ENCODE data around the gene DYRK1A.

Gene DYRK1A

GRCh38 chr21:37364722-37365121, 1.9 kb upstream of the DYRK1A start:
- Histone ChIP-seq H3K4me3 (ENCODE audit: control insufficient read depth in 1 of 7, extremely low read depth in 1 of 7, insufficient read depth in 4 of 7, low read depth in 2 of 7, low read length in 6 of 7) (peak overlapping the region in 6 of 7 experiments; percentile 78 to 95 (median 90)), H3K9me3 (ENCODE audit: control extremely low read depth in 1 of 5, control insufficient read depth in 4 of 5, insufficient read depth in 2 of 5, low read depth in 1 of 5, low read length in 4 of 5) (no peaks in the 10 kb centered on the region), H3K27ac (ENCODE audit: insufficient read depth in 1 of 2, low read depth in 1 of 2, low read length in 2 of 2, poor library complexity in 1 of 2, severe bottlenecking in 2 of 2) (peak overlapping the region; percentile 90 to 96), H3K27me3 (replicated peaks in 2 of 5; ENCODE audit: control insufficient read depth in 4 of 5, insufficient read depth in 5 of 5, low read length in 4 of 5) (no peaks in the 10 kb centered on the region), H3K4me1 (ENCODE audit: control extremely low read depth in 1 of 4, control insufficient read depth in 4 of 4, insufficient read depth in 4 of 4, low read length in 3 of 4) (peaks cover 24 to 49% (median 42%) of the 10 kb centered on the region in 4 experiments), H3K36me3 (ENCODE audit: control insufficient read depth in 4 of 4, insufficient read depth in 4 of 4, low read length in 3 of 4) (peaks cover 0 to 3% (median 0%) of the 10 kb centered on the region in 4 experiments)
- ChIA-PET POLR2A (interaction anchor here (0.9 to 3.4 kb wide), 5 partner anchors 8 to 144 kb away, joined by 3 to 23 read pairs (median 3); partner anchors contain the start of gene VPS26C), CTCF (interaction anchor here (0.6 to 2.7 kb wide), 14 partner anchors 9 to 307 kb away, joined by 3 to 14 read pairs (median 4); partner anchors contain the start of gene VPS26C)
- 0% methylated on average over 6 of the region's 7 CpGs for WGBS (ENCODE audit: insufficient coverage)
- DNase-seq, result peak; percentile 62 to 81 (median 72)

GRCh38 chr21:37365517-37366481, 774 bp upstream of the DYRK1A start:
- H3K27ac ChIP-seq (ENCODE audit: insufficient read depth in 1 of 2, low read depth in 1 of 2, low read length in 2 of 2, poor library complexity in 1 of 2, severe bottlenecking in 2 of 2), result peak overlapping the region; percentile 90 to 99
- peak overlapping the region; percentile 70 to 95 (median 91) for H3K4me3 ChIP-seq (ENCODE audit: control insufficient read depth in 1 of 7, extremely low read depth in 1 of 7, insufficient read depth in 4 of 7, low read depth in 2 of 7, low read length in 6 of 7)
- ChIA-PET POLR2A (interaction anchor here (0.5 to 3.4 kb wide), 10 partner anchors 9 to 136 kb away, joined by 3 to 23 read pairs (median 3); partner anchors contain the start of gene VPS26C), CTCF (interaction anchor here (0.9 to 2.7 kb wide), 9 partner anchors 8 to 140 kb away, joined by 3 to 14 read pairs (median 5); partner anchors contain the start of gene VPS26C)
- peaks cover 30 to 52% (median 41%) of the 10 kb centered on the region in 4 experiments for H3K4me1 ChIP-seq (ENCODE audit: control extremely low read depth in 1 of 4, control insufficient read depth in 4 of 4, insufficient read depth in 4 of 4, low read length in 3 of 4)
- H3K9me3 ChIP-seq (ENCODE audit: control extremely low read depth in 1 of 5, control insufficient read depth in 4 of 5, insufficient read depth in 2 of 5, low read depth in 1 of 5, low read length in 4 of 5), result no peaks in the 10 kb centered on the region
- H3K36me3 ChIP-seq (ENCODE audit: control insufficient read depth in 4 of 4, insufficient read depth in 4 of 4, low read length in 3 of 4), result peaks cover 0 to 3% (median 0%) of the 10 kb centered on the region in 4 experiments
- peak; percentile 40 to 74 (median 70) for DNase-seq
- WGBS (ENCODE audit: insufficient coverage), result under 1% methylated on average over 47 of the region's 106 CpGs
- no peaks in the 10 kb centered on the region for H3K27me3 ChIP-seq (replicated peaks in 2 of 5; ENCODE audit: control insufficient read depth in 4 of 5, insufficient read depth in 5 of 5, low read length in 4 of 5)

- CTCF ChIA-PET, result no interaction called here
- 0% methylated on average over 52 of the region's 61 CpGs for WGBS (ENCODE audit: insufficient coverage)
- H3K27me3 ChIP-seq (replicated peaks in 2 of 5; ENCODE audit: control insufficient read depth in 4 of 5, insufficient read depth in 5 of 5, low read length in 4 of 5), result no peaks in the 10 kb centered on the region
- peaks cover 0 to 3% (median 0%) of the 10 kb centered on the region in 4 experiments for H3K36me3 ChIP-seq (ENCODE audit: control insufficient read depth in 4 of 4, insufficient read depth in 4 of 4, low read length in 3 of 4)
- POLR2A ChIA-PET, result no interaction called here
- H3K9me3 ChIP-seq (ENCODE audit: control extremely low read depth in 1 of 5, control insufficient read depth in 4 of 5, insufficient read depth in 2 of 5, low read depth in 1 of 5, low read length in 4 of 5), result no peaks in the 10 kb centered on the region
- no peak for DNase-seq
- H3K4me3 ChIP-seq (ENCODE audit: control insufficient read depth in 1 of 7, extremely low read depth in 1 of 7, insufficient read depth in 4 of 7, low read depth in 2 of 7, low read length in 6 of 7), result peak overlapping the region; percentile 91 to 100 (median 93)
- peaks cover 36 to 57% (median 48%) of the 10 kb centered on the region in 4 experiments for H3K4me1 ChIP-seq (ENCODE audit: control extremely low read depth in 1 of 4, control insufficient read depth in 4 of 4, insufficient read depth in 4 of 4, low read length in 3 of 4)
- peak overlapping the region; percentile 96 to 99 for H3K27ac ChIP-seq (ENCODE audit: insufficient read depth in 1 of 2, low read depth in 1 of 2, low read length in 2 of 2, poor library complexity in 1 of 2, severe bottlenecking in 2 of 2)
Measured at GRCh38 chr21:37367336-37367702, 746 bp downstream of the DYRK1A start.

GRCh38 chr21:37367703-37368540, 1.3 kb downstream of the DYRK1A start:
- CTCF ChIA-PET, result interaction anchor here (1.0 to 1.6 kb wide), 2 partner anchors 9 to 44 kb away, joined by 3 read pairs; no protein-coding TSS in a partner anchor
- peaks cover 40 to 62% (median 52%) of the 10 kb centered on the region in 4 experiments for H3K4me1 ChIP-seq (ENCODE audit: control extremely low read depth in 1 of 4, control insufficient read depth in 4 of 4, insufficient read depth in 4 of 4, low read length in 3 of 4)
- POLR2A ChIA-PET, result no interaction called here

GRCh38 chr21:37368541-37369279, 2.1 kb downstream of the DYRK1A start:
- ChIA-PET CTCF (interaction anchor here (1.0 to 1.6 kb wide), 6 partner anchors 9 to 87 kb away, joined by 3 read pairs; no protein-coding TSS in a partner anchor), POLR2A (interaction anchor here (0.5 to 0.6 kb wide), 2 partner anchors 9 to 83 kb away, joined by 3 to 4 read pairs; no protein-coding TSS in a partner anchor)
- H3K4me3 ChIP-seq (ENCODE audit: control insufficient read depth in 1 of 7, extremely low read depth in 1 of 7, insufficient read depth in 4 of 7, low read depth in 2 of 7, low read length in 6 of 7), result peak overlapping the region; percentile 91 to 100 (median 93)
- H3K27me3 ChIP-seq (replicated peaks in 2 of 5; ENCODE audit: control insufficient read depth in 4 of 5, insufficient read depth in 5 of 5, low read length in 4 of 5), result no peaks in the 10 kb centered on the region
- DNase-seq, result no peak
- peaks cover 0 to 3% (median 0%) of the 10 kb centered on the region in 4 experiments for H3K36me3 ChIP-seq (ENCODE audit: control insufficient read depth in 4 of 4, insufficient read depth in 4 of 4, low read length in 3 of 4)
- H3K27ac ChIP-seq (ENCODE audit: insufficient read depth in 1 of 2, low read depth in 1 of 2, low read length in 2 of 2, poor library complexity in 1 of 2, severe bottlenecking in 2 of 2), result peak overlapping the region; percentile 96 to 99
- WGBS (ENCODE audit: insufficient coverage), result 5% methylated on average over 7 of the region's 9 CpGs
- no peaks in the 10 kb centered on the region for H3K9me3 ChIP-seq (ENCODE audit: control extremely low read depth in 1 of 5, control insufficient read depth in 4 of 5, insufficient read depth in 2 of 5, low read depth in 1 of 5, low read length in 4 of 5)
- H3K4me1 ChIP-seq (ENCODE audit: control extremely low read depth in 1 of 4, control insufficient read depth in 4 of 4, insufficient read depth in 4 of 4, low read length in 3 of 4), result peaks cover 40 to 68% (median 58%) of the 10 kb centered on the region in 4 experiments

More at GRCh38 chr21:37367703-37368540, 1.3 kb downstream of the DYRK1A start:
- no peak for DNase-seq
- Histone ChIP-seq H3K4me3 (ENCODE audit: control insufficient read depth in 1 of 7, extremely low read depth in 1 of 7, insufficient read depth in 4 of 7, low read depth in 2 of 7, low read length in 6 of 7) (peak overlapping the region; percentile 91 to 100 (median 93)), H3K36me3 (ENCODE audit: control insufficient read depth in 4 of 4, insufficient read depth in 4 of 4, low read length in 3 of 4) (peaks cover 0 to 3% (median 0%) of the 10 kb centered on the region in 4 experiments), H3K27ac (ENCODE audit: insufficient read depth in 1 of 2, low read depth in 1 of 2, low read length in 2 of 2, poor library complexity in 1 of 2, severe bottlenecking in 2 of 2) (peak overlapping the region; percentile 96 to 99), H3K9me3 (ENCODE audit: control extremely low read depth in 1 of 5, control insufficient read depth in 4 of 5, insufficient read depth in 2 of 5, low read depth in 1 of 5, low read length in 4 of 5) (no peaks in the 10 kb centered on the region), H3K27me3 (replicated peaks in 2 of 5; ENCODE audit: control insufficient read depth in 4 of 5, insufficient read depth in 5 of 5, low read length in 4 of 5) (no peaks in the 10 kb centered on the region)
- 1% methylated on average over 37 of the region's 68 CpGs for WGBS (ENCODE audit: insufficient coverage)
